Body of pancreas (tissue), 4 donors: Measurements from ENCODE around the gene MEF2B. TPM values are rescaled to one million over a fixed set of nuclear protein-coding genes. Genes with fewer than 3 reads are reported as not detected.
"Not testable (repeated sequence)": the region's sequence is repeated elsewhere in the genome, so short reads cannot be mapped to it uniquely, and the experiment has no call there.

Source experiments
- ATAC-seq: fragments of 150-250 bp; one replicate; pipeline ENCODE4 v1.9.1; 2016
- DNase-seq, 4 donors: peaks; one replicate each; pipeline ENCODE4 v3.0.0-alpha.2; 2019
- H3K27ac ChIP-seq, 4 donors: fragments of 200-600 bp; sonication (generic); 1 replicate in 3 of 4; 2 replicates in 1 of 4; pipeline versions ENCODE4 v1.5.1 to v1.6.1; 2016 to 2019; ENCODE audit warnings: mild to moderate bottlenecking in 1 of 4, mixed read lengths in 1 of 4, moderate library complexity in 1 of 4
- H3K27me3 ChIP-seq, 2 donors: fragments of 200-600 bp; sonication (generic); one replicate each; pipeline ENCODE4 v1.6.0; 2016; ENCODE audit warnings: mild to moderate bottlenecking in 1 of 2
- H3K36me3 ChIP-seq, 2 donors: fragments of 200-600 bp; sonication (generic); replicated peaks in 1 of 2; 2 replicates each; pipeline ENCODE4 v1.5.1; 2016; ENCODE audit warnings: low read depth in 2 of 2; ENCODE audit not compliant: insufficient read depth in 1 of 2
- H3K4me1 ChIP-seq: fragments of 200-600 bp; sonication (generic); one replicate; pipeline ENCODE4 v1.6.0; 2016
- H3K4me3 ChIP-seq, 2 donors: fragments of 200-600 bp; sonication (generic); 1 replicate in 1 of 2; 2 replicates in 1 of 2; pipeline ENCODE4 v1.5.1; 2016 to 2019
- H3K9me3 ChIP-seq, 3 donors: fragments of 200-600 bp; sonication (generic); 1 replicate in 2 of 3; 2 replicates in 1 of 3; pipeline ENCODE4 v1.5.1; 2016
- CTCF ChIP-seq, 7 experiments: fragments of 450-650 bp in 4 of 7; fragments of 200-600 bp in 3 of 7; sonication (generic) in 3 of 7; IDR thresholded peaks; one replicate each; pipeline ENCODE4 v1.5.1; 2016 to 2019; ENCODE audit warnings: antibody characterized with exemption in 7 of 7
- POLR2A ChIP-seq, 3 donors: fragments of 450-650 bp; IDR thresholded peaks; one replicate each; pipeline ENCODE4 v1.6.1; 2016; ENCODE audit warnings: antibody characterized with exemption in 3 of 3, mild to moderate bottlenecking in 2 of 3
- WGBS, 2 donors: methylation state at CpG; one replicate each; pipeline ENCODE4 v1.1.5; 2017; 5-methylcytosine and 5-hydroxymethylcytosine counted together
- intact Hi-C: fragments of 100-400 bp; cut with DNase I; formaldehyde crosslinking; loops from one replicate; pipeline ENCODE4 v1.15.1; 2023
- total RNA-seq, 2 donors: library from RNA; depleted of rRNA; stranded (reverse); fragments of >200 nt; gene quantifications; one replicate each; pipeline ENCODE4 v1.1.0, GENCODE V29; 2016

MEF2B gene
- total RNA-seq, 2 donors from 2014 or later: not detected

DNA sequence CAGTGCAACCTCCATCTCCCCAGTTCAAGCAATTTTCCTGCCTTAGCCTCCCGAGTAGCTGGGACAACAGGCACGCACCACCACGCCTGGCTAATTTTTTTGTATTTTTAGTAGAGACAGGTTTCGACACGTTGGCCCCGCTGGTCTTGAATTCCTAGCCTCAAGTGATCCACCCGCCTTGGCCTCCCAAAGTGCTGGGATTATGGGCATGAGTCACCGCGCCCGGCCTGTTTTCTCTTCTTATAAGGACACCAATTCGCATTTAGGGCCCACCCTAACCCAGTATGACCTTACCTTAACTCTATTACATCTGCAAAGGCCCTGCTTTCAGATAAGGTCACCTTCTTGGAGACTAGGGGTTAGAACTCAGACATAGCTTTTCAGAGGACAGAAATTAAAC lies 66.9 kb downstream of the MEF2B start:
- Histone ChIP-seq H3K4me3 (no peak overlapping the region), H3K27me3 (no peaks in the 10 kb centered on the region), H3K9me3 (no peaks in the 10 kb centered on the region), H3K4me1 (no peaks in the 10 kb centered on the region), H3K27ac (no peak overlapping the region), H3K36me3 (no peaks in the 10 kb centered on the region)
- intact Hi-C loops: no loop called here
- ATAC-seq (no peak), DNase-seq (no peak)
- WGBS, 2 donors: 90 to 95% methylated on average over 11 of the region's 11 CpGs
- TF ChIP-seq POLR2A (IDR thresholded peaks at IDR 0.05) (no peak), CTCF (IDR thresholded peaks at IDR 0.05) (no peak)

DNA sequence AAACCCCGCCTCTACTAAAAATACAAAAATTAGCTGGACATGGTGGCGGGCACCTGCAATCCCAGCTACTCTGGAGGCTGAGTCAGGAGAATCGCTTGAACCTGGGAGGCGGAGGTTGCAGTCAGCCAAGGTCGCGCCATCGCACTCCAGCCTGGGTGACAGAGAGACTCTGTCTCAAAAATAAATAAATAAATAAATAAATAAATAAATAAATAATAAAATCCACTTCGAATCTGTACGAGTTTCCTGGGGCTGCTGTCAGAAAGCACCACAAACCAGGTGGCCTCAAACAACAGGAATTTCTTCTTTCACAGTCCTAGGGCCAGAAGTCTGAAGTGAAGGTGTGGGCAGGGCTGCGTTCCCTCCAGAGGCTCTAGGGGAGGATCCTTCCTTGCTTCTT lies 67.5 kb downstream of the MEF2B start:
- 94 to 97% methylated on average over 10 of the region's 10 CpGs for WGBS, 2 donors
- DNase-seq, H3K36me3 ChIP-seq, H3K27ac ChIP-seq, H3K4me3 ChIP-seq, H3K27me3 ChIP-seq, intact Hi-C loops, H3K4me1 ChIP-seq, ATAC-seq, H3K9me3 ChIP-seq: not testable (repeated sequence)

DNA sequence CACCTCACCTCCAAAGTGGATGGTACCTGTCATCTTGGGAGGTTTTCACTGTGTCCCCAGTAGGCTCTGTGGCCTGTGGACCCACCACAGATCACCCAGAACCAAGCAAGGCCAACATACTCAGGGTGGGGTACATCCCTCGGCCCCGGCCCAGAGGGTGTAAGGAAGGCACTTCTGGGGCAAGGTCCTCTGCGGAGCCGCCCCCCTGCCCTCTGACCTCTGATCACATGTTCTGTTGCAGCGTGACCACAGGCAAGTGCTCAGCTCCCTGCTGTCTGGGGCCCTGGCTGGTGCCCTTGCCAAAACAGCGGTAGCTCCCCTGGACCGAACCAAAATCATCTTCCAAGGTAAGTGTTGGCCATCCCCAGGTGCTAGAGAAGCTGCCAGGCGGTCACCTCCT lies 68.5 kb downstream of the MEF2B start:
- Histone ChIP-seq H3K27me3 (no peaks in the 10 kb centered on the region), H3K9me3 (no peaks in the 10 kb centered on the region), H3K4me3 (no peak overlapping the region), H3K4me1 (no peaks in the 10 kb centered on the region), H3K27ac (no peak overlapping the region), H3K36me3 (peaks cover 0 to 2% of the 10 kb centered on the region in 2 donors)
- intact Hi-C loops: no loop called here
- ATAC-seq (no peak), DNase-seq (no peak)
- WGBS, 2 donors: 94 to 100% methylated on average over 3 to 8 of the region's 8 CpGs
- TF ChIP-seq CTCF (IDR thresholded peaks at IDR 0.05): no peak
- TF ChIP-seq POLR2A (IDR thresholded peaks at IDR 0.05): no peak

GRCh38 chr19:19098703-19099632 lies 71.1 kb downstream of the MEF2B start:
- DNase-seq: no peak
- no peak for TF ChIP-seq CTCF (IDR thresholded peaks at IDR 0.05)
- TF ChIP-seq POLR2A (IDR thresholded peaks at IDR 0.05): no peak
- Histone ChIP-seq H3K9me3 (no peaks in the 10 kb centered on the region), H3K4me1 (peaks cover 3% of the 10 kb centered on the region), H3K36me3 (peaks cover 0 to 2% of the 10 kb centered on the region in 2 donors), H3K27ac (no peak overlapping the region), H3K27me3 (no peaks in the 10 kb centered on the region), H3K4me3 (no peak overlapping the region)
- ATAC-seq: no peak
- 83 to 87% methylated on average over 12 to 17 of the region's 18 CpGs for WGBS, 2 donors
- intact Hi-C loops: no loop called here

GRCh38 chr19:19098084-19098702 lies 71.9 kb downstream of the MEF2B start:
- whole genome bisulfite sequencing, 2 donors: 58 to 76% methylated on average over 2 to 9 of the region's 9 CpGs
- TF ChIP-seq CTCF (IDR thresholded peaks at IDR 0.05) (no peak), POLR2A (IDR thresholded peaks at IDR 0.05) (no peak)

More at GRCh38 chr19:19098084-19098702, 71.9 kb downstream of the MEF2B start:
- peaks cover 3% of the 10 kb centered on the region for H3K4me1 ChIP-seq
- DNase-seq (no peak), ATAC-seq (no peak)
- no peaks in the 10 kb centered on the region for H3K27me3 ChIP-seq
- H3K27ac ChIP-seq: no peak overlapping the region
- H3K36me3 ChIP-seq: peaks cover 0 to 2% of the 10 kb centered on the region in 2 donors
- H3K9me3 ChIP-seq: no peaks in the 10 kb centered on the region
- intact Hi-C loops: no loop called here
- H3K4me3 ChIP-seq: no peak overlapping the region
